Stomach smooth muscle (tissue), 2 donors: Measurements from ENCODE around the gene KLF7.
A peak's percentile ranks its signal among the peaks of the same experiment; 100 is the strongest.

Experiments
- H3K27ac ChIP-seq: one replicate; pipeline ENCODE4 v1.7.0; 2013; ENCODE audit warnings: mild to moderate bottlenecking, low read length, inconsistent platforms
- H3K27me3 ChIP-seq, 2 donors: one replicate each; pipeline ENCODE4 v1.7.0; 2013; ENCODE audit warnings: low read length in 2 of 2; ENCODE audit not compliant: insufficient read depth in 2 of 2, control insufficient read depth in 1 of 2
- H3K36me3 ChIP-seq, 2 donors: one replicate each; pipeline ENCODE4 v1.7.0; 2013; ENCODE audit warnings: low read length in 2 of 2; ENCODE audit not compliant: control insufficient read depth in 2 of 2, insufficient read depth in 2 of 2
- H3K4me1 ChIP-seq: one replicate; pipeline ENCODE4 v1.7.0; 2013; ENCODE audit warnings: low read length; ENCODE audit not compliant: control insufficient read depth, insufficient read depth
- H3K4me3 ChIP-seq, 2 donors: one replicate each; pipeline ENCODE4 v1.7.0; 2013; ENCODE audit warnings: low read length in 2 of 2
- H3K9ac ChIP-seq, 2 donors: one replicate each; pipeline ENCODE4 v1.7.0; 2013; ENCODE audit warnings: low read length in 2 of 2, mild to moderate bottlenecking in 1 of 2
- H3K9me3 ChIP-seq, 2 donors: one replicate each; pipeline ENCODE4 v1.7.0; 2013; ENCODE audit warnings: low read length in 2 of 2; ENCODE audit not compliant: control insufficient read depth in 2 of 2
- donor health status: healthy.
- donor health status: Pancreatic carcinoma.

Gene KLF7

GRCh38 chr2:207165121-207166038, at the start of gene KLF7:
Gene KLF7 (minus strand): TSS chr2:207165948. CDS start chr2:207165568, 380 bp downstream.
- H3K9ac ChIP-seq: peak within 1 kb of the TSS; percentile 99
- no peaks in the 10 kb centered on the region for H3K9me3 ChIP-seq
- H3K36me3 ChIP-seq: no peaks in the 10 kb centered on the region
- H3K27me3 ChIP-seq: no peaks in the 10 kb centered on the region
- peaks cover 15% of the 10 kb centered on the region for H3K4me1 ChIP-seq
- H3K4me3 ChIP-seq: peak within 1 kb of the TSS; percentile 76 to 97
- H3K27ac ChIP-seq: peak within 1 kb of the TSS; percentile 100

GRCh38 chr2:207215308-207215707, 49.6 kb upstream of the KLF7 start:
- H3K4me3 ChIP-seq: no peak overlapping the region
- H3K27ac ChIP-seq: no peak overlapping the region
- H3K27me3 ChIP-seq: no peaks in the 10 kb centered on the region
- H3K36me3 ChIP-seq: no peaks in the 10 kb centered on the region
- H3K4me1 ChIP-seq: no peaks in the 10 kb centered on the region
- no peaks in the 10 kb centered on the region for H3K9me3 ChIP-seq
- H3K9ac ChIP-seq: no peak overlapping the region

GRCh38 chr2:207214446-207214845, 48.7 kb upstream of the KLF7 start:
- Histone ChIP-seq H3K9ac (no peak overlapping the region), H3K36me3 (no peaks in the 10 kb centered on the region), H3K27me3 (no peaks in the 10 kb centered on the region)

GRCh38 chr2:207206011-207206410, 40.3 kb upstream of the KLF7 start:
- Histone ChIP-seq H3K27me3 (no peaks in the 10 kb centered on the region), H3K4me3 (no peak overlapping the region), H3K36me3 (no peaks in the 10 kb centered on the region), H3K4me1 (no peaks in the 10 kb centered on the region), H3K9ac (no peak overlapping the region), H3K27ac (no peak overlapping the region), H3K9me3 (no peaks in the 10 kb centered on the region)

More at GRCh38 chr2:207214446-207214845, 48.7 kb upstream of the KLF7 start:
- H3K4me3 ChIP-seq: no peak overlapping the region
- no peaks in the 10 kb centered on the region for H3K4me1 ChIP-seq
- H3K9me3 ChIP-seq: no peaks in the 10 kb centered on the region
- H3K27ac ChIP-seq: no peak overlapping the region

GRCh38 chr2:207205173-207205957, 39.6 kb upstream of the KLF7 start:
- no peaks in the 10 kb centered on the region for H3K36me3 ChIP-seq
- H3K4me1 ChIP-seq: no peaks in the 10 kb centered on the region
- H3K27ac ChIP-seq: no peak overlapping the region
- H3K4me3 ChIP-seq: no peak overlapping the region
- H3K27me3 ChIP-seq: no peaks in the 10 kb centered on the region
- H3K9ac ChIP-seq: no peak overlapping the region
- H3K9me3 ChIP-seq: no peaks in the 10 kb centered on the region

- H3K36me3 ChIP-seq: no peaks in the 10 kb centered on the region
- no peaks in the 10 kb centered on the region for H3K9me3 ChIP-seq
- no peaks in the 10 kb centered on the region for H3K27me3 ChIP-seq
- no peak overlapping the region for H3K27ac ChIP-seq
- H3K9ac ChIP-seq: no peak overlapping the region
- H3K4me3 ChIP-seq: no peak overlapping the region
- H3K4me1 ChIP-seq: no peaks in the 10 kb centered on the region
Measured at GRCh38 chr2:207203056-207203455, 37.3 kb upstream of the KLF7 start.

- no peak overlapping the region for H3K27ac ChIP-seq
- H3K4me1 ChIP-seq: no peaks in the 10 kb centered on the region
- H3K9me3 ChIP-seq: no peaks in the 10 kb centered on the region
- H3K36me3 ChIP-seq: no peaks in the 10 kb centered on the region
- no peak overlapping the region for H3K9ac ChIP-seq
- no peaks in the 10 kb centered on the region for H3K27me3 ChIP-seq
- H3K4me3 ChIP-seq: no peak overlapping the region
Measured at GRCh38 chr2:207202645-207203044, 36.9 kb upstream of the KLF7 start.

GRCh38 chr2:207201416-207201815, 35.7 kb upstream of the KLF7 start:
- H3K9ac ChIP-seq: no peak overlapping the region
- H3K4me3 ChIP-seq: no peak overlapping the region
- H3K27ac ChIP-seq: no peak overlapping the region
- no peaks in the 10 kb centered on the region for H3K27me3 ChIP-seq
- no peaks in the 10 kb centered on the region for H3K9me3 ChIP-seq
- H3K36me3 ChIP-seq: no peaks in the 10 kb centered on the region
- H3K4me1 ChIP-seq: no peaks in the 10 kb centered on the region

GRCh38 chr2:207200136-207200535, 34.4 kb upstream of the KLF7 start:
- no peak overlapping the region for H3K9ac ChIP-seq
- H3K36me3 ChIP-seq: no peaks in the 10 kb centered on the region
- no peaks in the 10 kb centered on the region for H3K9me3 ChIP-seq

GRCh38 chr2:207194028-207194427, 28.3 kb upstream of the KLF7 start:
- H3K27ac ChIP-seq: no peak overlapping the region
- no peaks in the 10 kb centered on the region for H3K36me3 ChIP-seq
- H3K4me1 ChIP-seq: no peaks in the 10 kb centered on the region
- H3K9ac ChIP-seq: no peak overlapping the region
- no peaks in the 10 kb centered on the region for H3K9me3 ChIP-seq
- no peaks in the 10 kb centered on the region for H3K27me3 ChIP-seq
- H3K4me3 ChIP-seq: no peak overlapping the region

More at GRCh38 chr2:207200136-207200535, 34.4 kb upstream of the KLF7 start:
- Histone ChIP-seq H3K4me3 (no peak overlapping the region), H3K27me3 (no peaks in the 10 kb centered on the region), H3K27ac (no peak overlapping the region), H3K4me1 (no peaks in the 10 kb centered on the region)
